HK-2 (cell line): ENCODE measurements around the gene LTF.

Experiments
- DNase-seq: peaks from one replicate; pipeline ENCODE4 v3.0.0-alpha.2; 2018; ENCODE audit not compliant: unreplicated experiment

LTF gene

GRCh38 chr3:46469680-46470357 lies 5.1 kb upstream of the LTF start:
- no peak for DNase-seq

DNA sequence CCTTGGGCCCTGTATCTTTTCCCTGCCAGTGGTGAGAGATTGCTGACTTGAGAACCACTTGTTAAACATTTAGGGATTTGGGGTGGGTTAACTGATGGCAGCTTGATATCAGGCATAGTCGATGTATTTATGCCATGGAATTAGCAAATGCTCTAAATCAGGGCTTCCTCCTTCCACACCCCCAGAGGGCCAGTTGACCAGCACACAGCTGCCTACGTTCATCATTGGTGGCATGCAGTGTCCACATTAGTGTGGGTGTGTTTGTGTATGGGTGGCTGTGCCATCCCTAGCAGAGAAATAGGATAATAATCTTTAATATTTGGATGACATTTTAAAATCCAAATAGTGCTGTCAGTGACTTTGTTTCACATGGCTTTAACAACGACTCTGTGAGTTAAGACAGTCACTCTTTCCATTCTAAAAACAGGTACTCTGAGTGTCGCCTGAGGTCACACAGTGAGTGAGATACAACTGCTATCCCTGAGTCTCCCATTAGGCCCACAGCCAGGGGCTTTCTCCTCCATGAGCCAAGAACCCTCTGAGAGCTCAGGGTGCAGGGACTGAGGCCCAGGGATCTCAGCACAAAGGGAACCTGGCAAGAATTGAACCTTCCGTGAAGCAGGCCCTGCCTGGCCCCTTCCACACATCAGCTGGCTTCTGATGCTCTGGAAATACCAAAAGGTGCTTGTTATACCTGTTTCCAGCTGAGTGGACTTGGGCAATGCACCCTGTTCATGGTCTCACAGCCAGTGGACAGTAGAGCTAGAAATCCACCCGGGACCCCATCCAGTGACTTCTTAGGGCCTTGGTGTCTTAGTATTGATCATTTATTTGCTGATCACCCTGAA lies 4.3 kb upstream of the LTF start:
- DNase-seq: no peak

GRCh38 chr3:46467562-46467961 lies 2.9 kb upstream of the LTF start:
- DNase-seq: no peak

- no peak for DNase-seq
Measured at GRCh38 chr3:46466871-46467403, 2.2 kb upstream of the LTF start.

- no peak for DNase-seq
Measured at GRCh38 chr3:46466273-46466672, 1.6 kb upstream of the LTF start.

DNA sequence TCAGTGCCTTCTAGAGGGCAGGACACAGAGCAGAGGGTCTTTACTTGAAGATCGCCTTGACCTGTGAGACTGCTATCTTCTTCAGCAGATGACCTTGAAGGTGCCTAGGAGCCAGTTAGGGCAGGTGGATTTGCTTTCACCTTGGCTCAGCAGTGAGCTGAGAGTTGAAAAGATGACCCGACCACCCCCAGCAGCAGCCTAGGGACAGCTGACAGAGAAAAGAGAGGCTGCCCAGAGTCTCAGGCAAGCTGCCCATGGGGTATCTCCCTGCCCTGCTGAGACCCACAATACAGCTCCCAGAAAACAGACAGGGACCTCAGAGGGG lies 453 bp upstream of the LTF start:
- no peak for DNase-seq

GRCh38 chr3:46463868-46464241 lies 850 bp downstream of the LTF start:
- no peak for DNase-seq

- DNase-seq: no peak
Measured at GRCh38 chr3:46463120-46463867, 1.4 kb downstream of the LTF start.

DNA sequence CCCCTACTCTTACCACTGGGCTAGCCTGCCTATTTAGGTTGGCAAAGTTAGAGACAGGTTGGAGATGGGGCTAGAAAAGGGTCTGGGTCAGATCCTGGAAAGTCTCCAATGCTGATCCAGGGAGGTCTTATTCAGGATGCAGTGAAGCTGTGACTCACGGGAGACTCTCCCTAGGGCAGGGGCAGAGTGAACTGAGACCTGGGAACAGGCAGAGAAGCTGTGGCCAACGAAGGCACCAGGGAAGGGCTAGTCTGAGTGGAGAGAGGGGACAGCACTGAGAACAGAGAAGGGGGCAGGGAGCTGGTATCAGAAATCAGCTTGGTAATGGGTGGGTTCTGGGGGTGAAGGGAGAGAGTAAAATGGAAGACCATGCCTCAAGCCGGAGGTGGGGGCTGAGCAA lies 2.2 kb downstream of the LTF start:
- DNase-seq: no peak

DNA sequence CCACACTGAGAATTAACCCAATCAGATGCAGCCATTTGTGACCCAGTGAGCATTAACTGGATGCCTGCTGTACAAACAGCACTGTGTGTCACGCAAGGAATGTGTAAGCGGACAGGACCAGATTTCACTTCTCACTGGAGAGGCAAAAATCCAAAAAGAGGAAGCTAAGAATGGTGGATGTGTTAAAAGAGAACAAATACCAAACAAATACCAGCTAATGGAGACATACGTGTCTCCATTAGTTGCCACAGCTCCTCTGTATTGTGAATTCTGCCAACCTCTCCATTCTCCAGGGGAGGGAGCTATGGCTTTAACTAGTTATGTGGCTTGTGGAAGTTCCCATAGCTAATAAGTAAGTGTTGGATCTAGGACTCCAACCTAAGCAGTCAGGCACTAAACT lies 2.6 kb downstream of the LTF start:
- no peak for DNase-seq

DNA sequence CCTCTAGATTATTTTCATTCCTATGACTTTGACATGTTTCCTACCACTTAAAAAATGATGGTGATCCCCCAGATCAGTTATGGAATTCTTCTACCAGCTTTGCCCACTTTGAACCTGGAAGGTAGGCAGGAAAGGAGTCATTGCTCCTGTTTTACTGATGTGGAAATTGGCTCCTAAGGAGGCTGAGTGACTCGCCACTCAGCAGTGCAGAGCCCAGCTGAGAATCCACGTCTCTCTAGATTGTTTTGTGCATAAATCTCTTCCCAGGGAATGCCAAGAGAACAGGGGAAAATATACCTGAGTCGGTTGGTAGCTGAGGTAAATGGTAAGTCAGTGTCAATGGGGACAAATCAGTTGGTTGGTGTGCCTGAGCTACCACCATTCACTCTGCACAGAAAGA lies 4.7 kb downstream of the LTF start:
- no peak for DNase-seq

GRCh38 chr3:46456118-46456517 lies 8.6 kb downstream of the LTF start:
- DNase-seq: no peak

- no peak for DNase-seq
Measured at GRCh38 chr3:46455231-46456115, 9.2 kb downstream of the LTF start.

GRCh38 chr3:46454606-46455005 lies 10.1 kb downstream of the LTF start:
- DNase-seq: no peak

DNA sequence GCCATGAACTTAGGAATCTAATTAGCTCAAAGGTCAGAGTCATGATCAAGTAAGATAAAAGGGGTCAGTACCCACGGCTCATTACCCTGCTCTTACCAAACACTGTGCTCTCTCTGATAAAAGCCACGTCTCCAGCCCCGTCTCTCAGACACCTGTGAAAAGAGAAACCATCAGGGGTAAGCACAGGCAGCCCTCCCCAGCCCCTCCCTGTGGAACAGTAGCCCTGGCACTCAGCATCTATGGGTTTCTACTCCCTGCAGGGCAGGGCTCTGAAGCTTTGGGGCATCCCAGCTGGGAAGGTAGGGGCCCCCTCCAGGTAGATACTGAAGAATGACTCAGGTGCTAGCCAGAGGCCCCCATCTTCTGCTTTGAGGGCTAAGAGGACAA lies 10.5 kb downstream of the LTF start:
- DNase-seq: no peak

DNA sequence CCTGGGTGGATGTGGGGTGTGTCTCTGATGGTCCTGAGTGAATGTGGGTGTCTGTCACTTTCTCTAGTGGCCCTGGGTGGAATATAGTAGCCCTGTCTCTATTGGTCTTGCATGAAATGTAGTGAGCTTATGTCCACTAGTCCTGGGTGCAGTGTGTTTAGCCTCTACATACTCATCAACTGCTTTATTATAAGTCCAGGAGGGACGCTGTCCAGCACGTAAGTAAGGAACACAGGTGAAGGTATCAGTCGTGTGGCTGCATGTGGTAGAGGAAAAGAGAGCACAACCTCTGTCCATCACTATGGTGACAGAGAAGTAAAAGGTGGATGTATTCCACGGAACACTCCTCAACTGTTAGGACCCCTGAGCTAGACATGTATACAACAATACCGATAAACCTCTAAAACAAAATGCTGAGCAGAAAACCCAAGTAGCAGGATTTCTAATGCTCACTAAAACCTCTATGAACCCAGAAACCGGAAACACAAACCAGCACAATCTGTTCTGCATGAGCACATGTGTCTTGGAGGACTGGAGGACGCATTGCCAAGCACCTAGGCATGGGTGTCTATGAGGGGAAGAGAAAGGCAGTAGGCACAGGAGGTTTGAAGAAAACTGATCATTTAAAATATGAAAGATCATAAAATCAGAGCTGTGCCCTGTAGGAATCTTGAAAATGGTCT lies 11.0 kb downstream of the LTF start:
- no peak for DNase-seq

DNA sequence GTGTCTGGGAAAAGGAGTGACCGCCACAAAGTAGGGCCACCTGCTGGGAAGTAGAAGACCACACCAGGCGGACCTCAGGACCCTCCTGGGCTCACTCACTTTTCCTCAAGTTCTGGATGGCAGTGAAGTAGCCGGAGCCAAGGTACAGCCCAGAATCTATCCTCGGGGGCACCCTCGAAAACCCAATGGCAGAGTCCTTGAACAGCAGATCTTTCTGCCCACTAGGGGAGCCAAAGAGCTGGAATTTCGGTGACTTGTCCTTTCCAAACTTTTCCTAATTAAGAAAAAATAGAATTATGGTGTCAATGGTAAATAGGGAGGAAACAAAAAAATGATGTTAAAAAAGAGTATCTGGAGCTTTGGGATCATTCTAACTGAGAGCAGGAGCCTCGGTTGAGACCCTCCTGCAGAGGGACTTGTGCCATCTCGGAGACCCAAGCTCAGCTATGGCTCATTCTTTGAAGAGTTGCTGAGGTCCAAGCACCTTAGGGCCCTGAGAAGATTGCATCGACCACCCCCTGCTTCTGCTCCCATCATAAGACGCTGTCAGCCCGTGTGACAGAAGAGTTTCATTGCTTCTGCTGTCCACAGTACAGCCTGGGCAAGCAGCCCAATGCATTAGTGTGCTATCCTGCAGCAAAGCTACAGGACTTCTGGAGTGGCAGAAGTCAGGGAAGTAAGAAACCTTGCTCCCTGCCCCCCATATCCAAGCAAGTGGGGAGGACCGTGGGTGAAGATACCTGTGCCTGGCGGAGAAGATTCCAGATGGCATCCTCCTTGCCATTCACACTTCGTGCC lies 14.8 kb downstream of the LTF start:
- DNase-seq: no peak

DNA sequence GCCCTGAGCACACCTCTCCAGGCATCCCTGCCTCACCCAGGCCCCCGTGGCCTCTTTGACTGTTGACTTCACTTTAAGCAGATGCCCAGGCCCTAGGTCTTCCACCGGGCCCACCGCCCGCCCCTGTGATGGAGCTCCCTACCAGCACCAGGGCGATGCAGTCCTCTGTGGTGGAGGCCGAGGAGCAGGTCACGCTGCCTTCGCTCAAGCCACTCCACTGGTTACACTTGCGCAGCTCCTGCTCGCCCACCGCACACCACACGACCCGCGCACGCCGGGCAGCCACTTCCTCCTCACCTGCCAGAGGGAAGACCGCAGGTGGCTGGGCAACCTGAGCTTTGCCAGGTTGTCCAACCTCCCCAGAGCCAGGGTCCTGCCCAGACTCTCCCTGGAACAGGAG lies 16.0 kb downstream of the LTF start:
- no peak for DNase-seq

GRCh38 chr3:46447228-46447985 lies 17.3 kb downstream of the LTF start:
- DNase-seq: no peak
